Epidermal melanocyte (primary cell): ENCODE data around the gene BEX2.
"Not testable (repeated sequence)": the region's sequence is repeated elsewhere in the genome, so short reads cannot be mapped to it uniquely, and the experiment has no call there.

ENCODE experiments used
- DNase-seq: peaks from one replicate; pipeline ENCODE4 v3.0.0; 2011; ENCODE audit warnings: low spot score; ENCODE audit not compliant: insufficient read length

BEX2 gene

DNA sequence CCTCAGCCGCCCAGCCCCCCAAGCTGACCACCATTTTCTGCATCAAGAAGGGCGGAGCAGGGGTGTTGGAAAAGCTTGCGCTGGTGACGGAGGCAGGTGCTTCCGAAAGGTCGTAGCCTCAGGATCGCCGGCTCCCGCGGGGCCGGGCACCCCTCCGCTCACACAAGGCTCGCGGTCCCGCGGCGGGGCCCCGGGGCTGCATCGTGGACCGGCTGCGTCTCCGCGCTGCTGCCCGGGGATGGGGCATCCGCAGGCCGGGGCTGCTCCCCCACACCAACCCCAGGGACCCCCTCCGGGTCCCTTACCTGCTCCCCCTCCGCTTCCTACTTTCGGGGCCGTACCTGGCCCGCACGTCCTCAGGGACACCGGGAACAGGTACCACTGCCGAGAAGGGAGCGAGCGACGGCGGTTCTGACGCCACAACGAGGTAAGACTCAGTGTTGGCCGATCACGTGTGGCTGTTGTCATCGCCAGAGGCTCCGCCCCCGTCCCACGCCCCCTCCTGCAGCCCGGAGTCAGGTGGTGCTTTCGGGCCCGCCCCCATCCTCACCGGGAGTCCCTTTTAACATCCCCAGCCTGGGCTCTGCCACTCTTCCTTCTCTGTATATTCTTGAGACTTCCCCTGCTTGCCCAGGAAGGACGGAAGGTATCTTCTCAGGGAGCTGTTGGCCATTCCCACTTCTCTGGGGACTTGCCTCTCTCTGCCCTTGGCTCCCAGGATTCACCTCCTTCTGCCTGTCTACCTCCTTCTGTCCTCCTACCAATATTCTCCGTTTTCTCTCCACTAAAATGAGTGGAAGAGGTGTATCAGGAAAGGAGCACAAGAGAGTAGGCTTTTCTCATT lies at the start of gene BEX2:
Gene BEX2, minus strand, starts transcription at position 436 of the 844 bp plus-strand sequence. CDS start 1,014 bp downstream, outside the sequence.
- DNase-seq, result no peak

DNA sequence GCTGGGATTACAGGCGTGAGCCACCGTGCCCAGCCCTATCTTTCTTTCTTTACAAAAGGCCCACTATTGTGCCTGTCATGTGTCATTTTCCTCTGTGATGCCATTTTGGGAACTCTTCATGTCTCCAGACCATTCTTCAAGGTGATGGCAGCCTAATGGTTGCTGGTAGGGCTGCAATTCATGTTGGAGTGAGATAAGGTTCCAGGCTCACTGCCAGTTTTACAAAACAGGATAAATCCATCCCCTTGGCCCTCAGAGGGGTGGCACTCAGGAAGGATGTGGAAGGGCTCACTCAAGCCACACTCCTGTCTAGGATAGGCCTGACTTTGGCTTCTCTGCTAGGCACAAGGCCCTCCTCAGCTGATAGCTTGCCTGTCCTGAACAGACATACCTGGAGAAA lies 49.3 kb upstream of the BEX2 start:
- no peak for DNase-seq

DNA sequence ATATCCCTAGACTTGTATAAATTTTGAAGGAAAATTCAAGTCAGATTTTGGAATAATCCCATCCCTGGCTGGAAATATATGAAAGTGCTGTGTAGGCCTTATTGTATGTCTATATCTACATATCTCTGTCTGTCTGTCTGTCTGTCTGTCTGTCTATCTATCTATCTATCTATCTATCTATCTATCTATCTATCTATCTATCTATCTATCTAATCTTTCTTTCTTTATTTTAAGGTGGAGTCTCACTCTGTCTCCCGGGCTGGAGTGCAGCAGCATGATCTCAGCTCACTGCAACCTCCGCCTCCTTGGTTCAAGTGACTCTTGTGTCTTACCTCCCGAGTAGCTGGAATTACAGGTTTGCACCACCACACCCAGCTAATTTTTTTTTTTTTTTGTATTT lies 48.8 kb upstream of the BEX2 start:
- not testable (repeated sequence) for DNase-seq

DNA sequence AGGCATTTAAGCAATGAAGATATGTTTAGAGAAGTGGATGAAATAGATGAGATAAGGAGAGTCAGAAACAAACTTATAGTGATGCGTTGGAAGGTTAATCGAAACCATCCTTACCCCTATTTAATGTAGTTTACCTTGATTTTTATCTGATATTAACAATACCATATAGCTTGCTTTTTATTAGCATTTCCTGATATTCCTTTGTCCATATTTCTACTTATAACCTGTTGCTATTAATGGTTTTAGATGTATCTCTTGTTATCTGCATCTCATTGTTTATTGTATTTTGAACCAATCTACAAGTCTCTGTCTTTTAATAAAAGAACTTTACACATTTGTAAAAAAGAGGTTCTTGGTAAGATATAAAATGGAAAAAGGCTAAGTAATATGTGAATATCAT lies 47.1 kb upstream of the BEX2 start:
- no peak for DNase-seq

DNA sequence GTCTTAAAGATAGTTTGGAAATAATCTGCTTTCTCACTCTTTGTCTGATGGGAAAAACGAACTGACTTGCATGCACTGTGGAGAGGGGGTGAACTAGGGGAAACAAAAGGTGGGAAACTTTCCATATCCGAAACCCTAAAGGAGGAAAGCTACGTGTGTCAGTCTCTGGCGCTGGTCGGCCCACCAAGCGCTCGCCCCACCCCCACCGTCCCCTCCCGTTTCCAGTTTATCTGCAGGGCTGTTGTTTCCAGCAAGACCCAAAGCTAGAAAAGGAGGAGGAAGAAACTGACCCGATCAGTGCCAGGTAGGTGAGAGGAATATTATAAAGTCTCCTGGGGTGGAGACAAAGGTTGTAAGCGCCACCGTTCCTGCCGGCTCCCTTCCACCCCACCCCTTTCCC lies 46.1 kb upstream of the BEX2 start:
- no peak for DNase-seq

DNA sequence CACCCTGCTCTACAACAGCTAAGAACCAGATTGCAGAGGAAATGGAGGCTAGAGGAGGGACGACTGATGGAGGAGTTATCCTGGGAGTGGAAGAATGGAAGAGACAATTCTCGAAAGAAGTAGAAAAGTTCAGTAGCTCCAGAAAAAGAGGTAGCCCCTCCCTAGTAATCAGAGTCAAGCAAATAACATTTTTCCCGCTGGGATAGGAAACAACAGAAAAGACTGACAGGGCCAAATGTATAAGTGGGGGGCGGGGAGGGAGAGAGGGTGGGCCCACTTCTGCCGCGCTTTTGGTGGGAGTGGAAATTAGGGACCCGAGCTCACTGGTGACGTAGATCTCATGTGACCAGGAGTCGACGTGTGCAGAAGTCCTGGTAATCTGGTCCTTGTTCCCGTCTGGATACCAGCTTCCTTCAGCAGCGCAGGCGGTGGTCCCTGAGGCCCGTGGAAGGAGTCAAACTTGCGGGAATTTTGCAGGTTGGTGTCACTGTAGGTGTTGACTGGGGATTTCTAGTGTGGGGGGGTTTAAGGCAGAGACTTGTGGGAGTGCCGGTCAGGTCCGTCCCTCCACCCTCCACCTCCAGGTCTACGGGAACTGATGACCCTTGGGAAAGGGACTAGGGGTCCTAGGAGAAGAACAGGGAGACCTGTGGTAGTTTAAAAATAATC lies 45.5 kb upstream of the BEX2 start, which contains the start of gene TCEAL9:
Gene TCEAL9, plus strand, starts transcription at position 377 of the 669 bp plus-strand sequence. CDS start 1,179 bp downstream, outside the sequence.
- DNase-seq, result peak; percentile 45

DNA sequence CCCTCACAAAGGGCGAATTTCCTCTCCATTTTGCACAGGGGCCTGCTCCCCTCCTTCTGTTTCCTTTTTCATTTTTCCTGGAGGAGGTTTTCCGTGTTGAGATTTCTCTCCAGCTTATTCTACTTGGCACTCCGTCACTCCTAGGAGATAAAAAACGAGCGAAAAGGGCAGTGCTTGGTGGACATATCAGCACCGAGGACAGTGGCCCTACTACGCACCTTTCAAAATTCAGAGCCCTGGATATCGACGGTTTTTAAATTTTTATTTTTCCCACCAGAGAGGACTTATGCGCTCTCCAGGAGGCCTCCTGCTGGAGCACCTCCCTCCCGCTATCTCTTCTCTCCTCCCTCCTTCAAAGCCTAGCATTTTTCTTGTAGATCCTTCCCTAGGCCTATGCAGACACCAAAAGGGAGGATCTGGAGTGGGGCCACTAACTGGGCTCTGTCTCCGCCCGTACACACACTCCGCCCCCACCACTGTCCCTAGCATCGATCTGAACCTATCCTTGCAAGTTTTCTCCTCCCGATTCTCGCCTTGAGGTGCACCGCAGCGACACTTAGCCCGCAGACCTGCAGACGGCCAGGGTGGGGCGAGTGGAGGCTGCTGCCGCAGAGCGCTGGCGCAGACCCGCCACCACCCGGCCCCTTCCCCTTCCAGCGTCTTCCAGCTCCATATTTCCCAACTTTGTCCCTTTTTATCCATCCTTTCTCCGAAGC lies 37.0 kb upstream of the BEX2 start:
- DNase-seq, result no peak

DNA sequence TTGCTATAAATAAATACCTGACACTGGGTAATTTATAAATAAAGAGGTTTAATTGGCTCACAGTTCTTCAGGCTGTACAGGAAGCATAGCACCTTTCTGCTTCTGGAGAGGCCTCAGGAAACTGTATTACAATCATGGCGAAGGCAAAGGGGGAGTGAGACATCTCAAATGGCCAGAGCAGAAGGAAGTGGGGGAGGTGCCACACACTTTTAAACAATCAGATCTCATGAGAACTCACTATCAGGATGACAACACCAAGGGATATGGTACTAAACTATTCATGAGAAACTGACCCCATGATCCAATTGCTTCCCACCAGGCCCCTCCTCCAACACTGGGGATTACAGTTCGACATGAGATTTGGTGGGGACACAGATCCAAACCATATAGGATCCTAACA lies 33.8 kb upstream of the BEX2 start:
- DNase-seq, result no peak

DNA sequence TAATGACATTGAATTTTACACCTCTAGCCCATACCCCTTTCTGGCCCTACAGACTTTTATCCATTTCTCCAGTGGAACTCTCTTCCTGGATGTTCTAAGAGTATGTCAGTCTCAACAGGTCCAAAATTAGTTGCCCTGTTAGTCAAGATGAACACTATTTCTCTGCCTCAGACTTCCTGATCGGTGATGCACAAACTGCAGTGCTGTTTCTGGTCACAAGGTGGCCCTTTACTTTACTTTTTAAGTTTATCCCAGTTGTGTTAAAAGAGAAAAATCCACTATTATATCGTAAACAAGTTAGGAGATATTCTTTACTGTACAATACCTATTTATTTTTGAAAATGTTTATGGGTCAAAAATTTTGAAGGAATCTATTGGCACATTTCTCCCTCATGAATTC lies 32.3 kb upstream of the BEX2 start:
- peak; percentile 38 for DNase-seq

DNA sequence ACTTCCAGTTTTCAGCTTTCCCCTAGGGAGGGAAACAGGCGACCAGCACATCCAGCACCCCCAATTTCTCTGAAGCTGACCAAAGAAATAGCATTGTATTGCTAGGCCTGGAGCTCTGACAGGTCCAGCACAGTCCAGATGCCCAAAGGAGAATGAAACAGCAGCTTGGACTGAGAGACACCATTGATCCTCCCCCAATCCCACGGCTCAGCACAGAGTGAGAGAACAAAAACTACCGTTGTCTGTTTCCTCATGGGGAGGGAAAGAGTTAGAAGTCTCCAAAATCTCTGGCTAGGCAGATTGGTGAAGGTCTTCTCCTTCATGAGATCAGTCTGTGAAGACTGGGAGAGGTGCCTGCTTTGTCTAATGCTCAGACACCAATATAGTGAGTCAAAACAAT lies 27.9 kb upstream of the BEX2 start:
- DNase-seq, result no peak

DNA sequence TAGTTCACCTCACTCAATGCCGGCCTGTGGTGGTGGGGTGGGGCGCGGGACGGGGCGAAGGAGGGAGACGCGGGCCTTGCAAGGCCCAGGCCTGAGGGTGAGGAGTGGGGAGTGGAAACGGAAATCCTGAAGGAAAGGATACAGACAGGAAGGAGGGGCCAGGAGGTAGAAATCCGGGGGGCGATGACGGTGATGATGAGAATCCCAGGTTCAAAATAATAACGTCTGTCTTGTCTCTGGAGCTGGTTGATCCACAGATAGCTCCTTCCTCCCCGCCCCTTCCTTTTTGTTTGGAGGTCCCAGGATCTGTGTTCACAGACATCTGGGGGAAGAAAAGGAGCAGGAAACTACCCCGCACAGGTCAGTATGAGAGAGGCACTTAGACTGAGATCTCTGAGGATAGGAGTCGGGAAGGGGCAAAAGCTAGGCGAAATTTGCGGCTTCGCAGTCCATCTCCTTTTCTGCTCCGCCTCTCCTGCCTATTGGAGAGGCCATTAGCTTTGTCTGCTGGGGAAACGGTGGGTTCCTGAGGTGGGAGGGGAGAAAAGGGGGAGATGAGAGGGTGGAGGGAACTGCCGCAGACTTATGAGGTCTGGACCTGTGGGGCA lies 20.0 kb upstream of the BEX2 start:
- no peak for DNase-seq

DNA sequence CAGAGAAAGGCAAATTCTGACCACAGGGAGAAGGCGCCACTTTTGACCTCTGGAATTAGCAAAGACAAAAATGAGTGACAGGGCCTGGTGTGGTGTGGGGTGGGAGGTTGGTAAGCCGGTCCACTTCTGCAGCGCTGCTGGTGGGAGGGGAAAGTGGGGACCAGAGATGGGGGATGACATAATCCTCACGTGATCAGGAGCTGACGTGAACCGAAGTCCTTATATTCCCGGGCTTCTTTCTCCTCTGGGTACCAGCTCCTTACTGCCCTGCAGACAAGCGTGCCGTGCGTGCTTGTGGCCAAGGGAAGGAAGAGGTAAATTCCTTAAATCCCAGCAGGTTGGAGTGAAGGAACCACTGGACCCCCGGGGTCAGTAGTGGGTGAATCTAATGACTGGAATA lies 19.2 kb upstream of the BEX2 start, which contains the start of gene TCEAL7:
Gene TCEAL7, plus strand, starts transcription at position 249 of the 400 bp plus-strand sequence. CDS start 1,165 bp downstream, outside the sequence.
- DNase-seq, result no peak

DNA sequence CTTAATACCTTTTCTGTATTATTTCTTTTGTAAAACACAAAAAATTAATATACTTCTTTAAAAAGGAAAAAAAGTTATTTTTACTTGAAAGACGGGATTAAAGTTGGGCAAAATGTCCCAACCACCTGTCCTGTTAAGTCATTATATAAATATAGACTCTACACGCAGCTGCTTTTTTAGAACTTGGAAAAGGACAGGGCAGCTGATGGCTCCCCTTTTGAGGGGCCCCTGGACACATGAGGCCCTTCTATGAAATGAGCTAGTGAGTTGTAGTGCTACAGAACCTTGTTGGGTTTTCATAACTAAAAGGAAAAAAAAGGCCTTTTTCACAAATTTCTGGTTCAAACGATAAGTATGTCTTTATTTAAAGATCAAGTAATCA lies 600 bp upstream of the BEX2 start:
- DNase-seq, result no peak

DNA sequence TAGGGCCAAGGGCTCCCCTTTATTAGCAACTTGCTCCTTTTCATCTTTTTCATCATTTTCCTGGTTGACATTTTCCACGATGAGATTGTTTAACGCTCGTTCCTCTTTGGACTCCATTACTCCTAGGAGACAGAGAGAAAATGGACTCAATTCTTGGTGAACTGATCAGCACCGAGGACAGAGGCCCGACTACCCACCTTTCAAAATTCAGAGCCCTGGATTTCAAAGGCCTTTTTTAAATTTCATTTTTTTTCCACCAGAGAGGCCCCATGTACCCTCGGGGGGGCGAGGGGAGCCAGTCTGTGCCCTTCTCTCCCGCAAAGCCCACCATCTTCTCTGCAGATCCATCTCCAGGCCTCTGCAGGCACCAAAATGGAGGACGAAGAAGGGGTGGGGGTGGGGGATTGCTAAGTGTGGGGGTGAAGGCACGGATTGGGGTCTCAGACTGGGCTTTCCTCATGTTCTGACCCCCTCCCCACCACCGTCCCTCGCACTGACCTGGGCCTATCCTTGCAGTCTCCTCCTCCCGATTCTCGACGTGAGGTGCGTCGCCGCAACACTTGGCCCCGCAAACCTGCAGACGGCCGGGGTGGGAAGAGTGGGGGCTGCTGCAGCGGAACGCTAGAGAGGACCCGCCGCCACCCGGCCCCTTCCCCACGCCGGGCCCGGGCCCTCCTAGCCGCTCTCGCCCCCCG lies 783 bp downstream of the BEX2 start:
- DNase-seq, result no peak

DNA sequence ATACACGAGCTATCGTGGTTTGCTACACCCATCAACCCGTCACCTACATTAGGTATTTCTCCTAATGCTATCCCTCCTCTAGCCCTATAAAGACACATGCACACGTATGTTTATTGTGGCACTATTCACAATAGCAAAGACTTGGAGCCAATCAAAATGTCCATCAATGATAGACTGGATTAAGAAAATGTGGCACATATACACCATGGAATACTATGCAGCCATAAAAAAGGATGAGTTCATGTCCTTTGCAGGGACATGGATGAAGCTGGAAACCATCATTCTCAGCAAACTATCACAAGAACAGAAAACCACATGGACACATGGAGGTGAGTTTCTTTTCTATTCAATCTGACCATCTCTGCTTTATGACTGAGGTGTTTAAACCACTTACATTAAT lies 5.1 kb downstream of the BEX2 start:
- not testable (repeated sequence) for DNase-seq

DNA sequence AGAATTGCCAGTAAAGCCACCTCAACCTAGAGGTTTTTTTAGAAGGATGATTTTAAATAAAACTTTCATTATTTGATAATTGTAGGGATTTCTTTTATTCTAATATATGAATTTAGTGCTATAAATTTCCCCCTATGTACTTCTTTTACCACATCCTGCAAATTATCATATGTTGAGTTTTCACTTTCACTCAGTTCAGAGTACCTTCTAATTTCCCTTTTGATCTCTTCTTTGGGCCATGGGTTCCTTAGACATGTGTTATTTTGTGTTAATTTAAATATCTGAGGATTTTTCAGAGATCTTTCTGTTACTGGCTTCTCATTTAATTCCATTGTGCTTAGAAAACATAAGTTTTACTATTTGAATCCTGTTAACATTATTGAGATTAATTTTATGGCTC lies 6.1 kb downstream of the BEX2 start:
- no peak for DNase-seq

DNA sequence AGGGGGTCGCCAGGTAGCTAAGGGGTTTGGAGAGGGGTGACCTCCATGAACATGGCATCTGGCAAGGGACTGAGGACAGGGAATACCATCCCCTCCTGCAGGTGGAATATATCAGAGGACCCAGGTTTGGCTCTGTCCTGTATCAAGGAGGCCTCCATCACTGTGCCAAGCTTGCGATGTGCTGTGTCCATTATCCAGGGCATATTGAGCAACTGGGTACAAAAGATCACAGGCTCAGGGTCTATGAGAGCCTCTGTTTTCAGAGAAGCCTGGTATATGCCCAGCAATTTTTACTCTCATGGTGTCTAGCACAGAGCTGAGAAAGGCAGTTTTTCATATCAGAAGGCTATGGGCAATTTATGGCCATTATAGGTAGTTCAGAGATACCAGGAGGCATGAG lies 17.7 kb downstream of the BEX2 start:
- no peak for DNase-seq

DNA sequence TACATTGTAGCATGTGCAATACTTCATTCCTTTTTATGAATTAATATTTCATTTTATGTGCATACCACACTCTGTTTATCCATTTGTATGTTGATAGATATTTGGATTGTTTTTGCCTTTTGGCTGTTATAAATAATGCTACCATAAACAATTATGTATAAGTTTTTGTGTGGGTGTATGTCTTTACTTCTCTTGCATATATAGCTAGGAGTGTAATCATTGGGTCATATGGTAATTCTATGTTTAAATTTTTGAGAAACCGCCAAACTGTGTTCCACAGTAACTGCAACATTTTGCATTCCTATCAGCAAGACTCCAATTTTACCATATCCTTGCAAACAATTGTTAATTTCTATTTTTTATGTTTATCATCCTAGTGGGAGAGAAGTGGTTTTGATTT lies 31.2 kb downstream of the BEX2 start:
- no peak for DNase-seq

DNA sequence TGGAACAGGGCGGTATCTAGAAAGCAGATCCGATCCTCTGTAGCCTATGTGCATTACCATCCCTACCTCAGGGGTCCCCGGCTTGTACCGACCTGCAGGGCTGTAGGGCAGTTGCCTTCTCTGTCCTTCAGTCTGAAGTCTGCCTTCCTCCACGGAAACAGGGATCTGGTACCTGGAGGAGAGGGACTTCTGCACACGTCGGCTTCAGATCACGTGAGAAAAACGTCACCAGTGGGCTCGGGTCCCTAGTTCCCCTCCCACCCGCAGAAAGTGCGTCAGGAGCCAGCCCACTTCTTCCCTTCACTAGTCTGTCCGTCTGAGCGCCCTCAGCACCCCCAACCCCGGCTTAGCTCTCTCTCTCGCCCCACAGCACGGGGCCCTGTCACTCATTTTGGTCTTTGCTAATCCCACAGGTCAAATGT lies 34.2 kb downstream of the BEX2 start, which contains the start of gene TCEAL5:
Gene TCEAL5, minus strand, starts transcription at position 170 of the 422 bp plus-strand sequence. CDS start 2,187 bp downstream, outside the sequence.
- no peak for DNase-seq

DNA sequence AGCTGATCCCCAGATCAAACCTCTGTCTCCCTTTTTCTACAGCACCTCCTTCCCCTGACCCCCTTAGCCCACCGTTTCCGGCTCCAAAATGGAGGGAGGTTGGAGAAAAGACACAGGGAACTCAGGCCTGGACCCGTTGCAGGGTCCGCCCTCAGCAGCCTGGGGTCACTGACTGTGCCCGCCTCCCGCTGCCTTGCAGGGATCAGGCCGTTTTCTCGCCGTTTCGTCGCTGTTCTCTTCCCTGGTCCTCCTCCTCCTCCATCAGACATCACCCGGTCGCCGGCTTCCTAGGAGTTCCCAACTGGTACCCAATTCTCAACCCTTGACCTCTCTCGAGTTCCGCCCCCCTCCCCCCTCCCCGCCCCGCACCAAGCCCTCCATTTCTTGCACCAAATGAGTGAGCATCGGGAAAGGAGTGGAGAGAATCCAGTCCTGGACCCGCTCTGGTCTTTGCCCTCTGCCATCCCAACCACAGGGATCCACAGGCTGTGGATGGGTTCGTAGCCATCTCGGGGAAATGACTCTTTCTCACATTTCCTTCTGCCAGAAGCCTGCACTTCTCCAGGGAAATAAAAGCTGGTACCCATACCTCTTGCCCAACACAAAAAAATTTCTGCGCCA lies 34.7 kb downstream of the BEX2 start:
- DNase-seq, result no peak
